Measurements from ENCODE around the gene TUBA3D.
"Not testable (repeated sequence)": the region's sequence is repeated elsewhere in the genome, so short reads cannot be mapped to it uniquely, and the experiment has no call there.

The TUBA3D gene

GRCh38 chr2:131444736-131445514 is 31.0 kb upstream of the TUBA3D start:
- not testable (repeated sequence) for H2AFZ ChIP-seq (ENCODE audit: insufficient read depth, low read length, poor library complexity); H4K12ac ChIP-seq (ENCODE audit: low read depth, low read length); H3K36me3 ChIP-seq (ENCODE audit: control insufficient read depth in 1 of 2, insufficient read depth in 2 of 2, low read length in 2 of 2); H3K9me3 ChIP-seq (ENCODE audit: insufficient read depth, low read depth, low read length); H3K4me3 ChIP-seq (ENCODE audit: low read depth, low read length); H2AK5ac ChIP-seq (ENCODE audit: low read length); H3K14ac ChIP-seq (ENCODE audit: low read length); H4K8ac ChIP-seq (ENCODE audit: low read depth, low read length); H3K4me1 ChIP-seq (ENCODE audit: control insufficient read depth in 1 of 2, insufficient read depth in 2 of 2, low read length in 2 of 2); H2BK5ac ChIP-seq (ENCODE audit: low read depth, low read length, poor library complexity); H3K18ac ChIP-seq (ENCODE audit: low read length); H3K27ac ChIP-seq (ENCODE audit: low read depth, low read length); H3K79me2 ChIP-seq (ENCODE audit: control insufficient read depth, insufficient read depth, low read length, poor library complexity); H2BK12ac ChIP-seq (ENCODE audit: low read length); H3K4ac ChIP-seq (ENCODE audit: low read depth, low read length); H3K23ac ChIP-seq (ENCODE audit: low read length); H3K9ac ChIP-seq (ENCODE audit: low read length); H3K27me3 ChIP-seq (ENCODE audit: insufficient read depth, low read length); H2BK120ac ChIP-seq (ENCODE audit: insufficient read depth, low read length, poor library complexity); H3K4me2 ChIP-seq (ENCODE audit: low read length); H4K91ac ChIP-seq (ENCODE audit: low read depth, low read length); H3K79me1 ChIP-seq (ENCODE audit: low read length)
- peak in 1 of 2 donors; percentile 19 for DNase-seq
- no CpG with 5 or more reads among the region's 90 CpGs for WGBS (ENCODE audit: extremely low coverage, insufficient coverage, insufficient read length)

GRCh38 chr2:131445515-131445797 is 30.5 kb upstream of the TUBA3D start:
- not testable (repeated sequence) for H2AK5ac ChIP-seq (ENCODE audit: low read length); H3K27me3 ChIP-seq (ENCODE audit: insufficient read depth, low read length); H4K12ac ChIP-seq (ENCODE audit: low read depth, low read length); H3K79me2 ChIP-seq (ENCODE audit: control insufficient read depth, insufficient read depth, low read length, poor library complexity); H3K18ac ChIP-seq (ENCODE audit: low read length); H3K27ac ChIP-seq (ENCODE audit: low read depth, low read length); H2AFZ ChIP-seq (ENCODE audit: insufficient read depth, low read length, poor library complexity); H3K23ac ChIP-seq (ENCODE audit: low read length); H2BK120ac ChIP-seq (ENCODE audit: insufficient read depth, low read length, poor library complexity); H4K91ac ChIP-seq (ENCODE audit: low read depth, low read length); H3K9ac ChIP-seq (ENCODE audit: low read length); H4K8ac ChIP-seq (ENCODE audit: low read depth, low read length); H2BK12ac ChIP-seq (ENCODE audit: low read length); H3K4me2 ChIP-seq (ENCODE audit: low read length); H3K4ac ChIP-seq (ENCODE audit: low read depth, low read length); DNase-seq; H3K36me3 ChIP-seq (ENCODE audit: control insufficient read depth in 1 of 2, insufficient read depth in 2 of 2, low read length in 2 of 2); H3K79me1 ChIP-seq (ENCODE audit: low read length); H3K4me3 ChIP-seq (ENCODE audit: low read depth, low read length); H3K14ac ChIP-seq (ENCODE audit: low read length); H3K9me3 ChIP-seq (ENCODE audit: insufficient read depth, low read depth, low read length); H2BK5ac ChIP-seq (ENCODE audit: low read depth, low read length, poor library complexity); H3K4me1 ChIP-seq (ENCODE audit: control insufficient read depth in 1 of 2, insufficient read depth in 2 of 2, low read length in 2 of 2)
- no CpG with 5 or more reads among the region's 21 CpGs for WGBS (ENCODE audit: extremely low coverage, insufficient coverage, insufficient read length)

GRCh38 chr2:131445896-131446295 is 30.0 kb upstream of the TUBA3D start:
- Histone ChIP-seq H3K79me1 (ENCODE audit: low read length) (no peaks in the 10 kb centered on the region), H2AK5ac (ENCODE audit: low read length) (no peak overlapping the region), H3K4ac (ENCODE audit: low read depth, low read length) (no peak overlapping the region), H3K4me1 (ENCODE audit: control insufficient read depth in 1 of 2, insufficient read depth in 2 of 2, low read length in 2 of 2) (no peaks in the 10 kb centered on the region), H3K18ac (ENCODE audit: low read length) (no peak overlapping the region), H2BK12ac (ENCODE audit: low read length) (no peak overlapping the region), H2BK5ac (ENCODE audit: low read depth, low read length, poor library complexity) (no peak overlapping the region), H4K12ac (ENCODE audit: low read depth, low read length) (no peak overlapping the region), H3K79me2 (ENCODE audit: control insufficient read depth, insufficient read depth, low read length, poor library complexity) (no peaks in the 10 kb centered on the region), H3K23ac (ENCODE audit: low read length) (no peak overlapping the region), H3K27ac (ENCODE audit: low read depth, low read length) (no peak overlapping the region), H2AFZ (ENCODE audit: insufficient read depth, low read length, poor library complexity) (no peak overlapping the region), H2BK120ac (ENCODE audit: insufficient read depth, low read length, poor library complexity) (no peak overlapping the region), H3K4me2 (ENCODE audit: low read length) (no peak overlapping the region), H4K8ac (ENCODE audit: low read depth, low read length) (no peak overlapping the region), H3K4me3 (ENCODE audit: low read depth, low read length) (no peak overlapping the region), H3K14ac (ENCODE audit: low read length) (no peak overlapping the region), H3K9ac (ENCODE audit: low read length) (no peak overlapping the region), H3K9me3 (ENCODE audit: insufficient read depth, low read depth, low read length) (no peaks in the 10 kb centered on the region), H3K27me3 (ENCODE audit: insufficient read depth, low read length) (no peaks in the 10 kb centered on the region), H3K36me3 (ENCODE audit: control insufficient read depth in 1 of 2, insufficient read depth in 2 of 2, low read length in 2 of 2) (no peaks in the 10 kb centered on the region), H4K91ac (ENCODE audit: low read depth, low read length) (no peak overlapping the region)
- DNase-seq: no peak
- no CpG with 5 or more reads among the region's 19 CpGs for WGBS (ENCODE audit: extremely low coverage, insufficient coverage, insufficient read length)

GRCh38 chr2:131447981-131448380 is 27.9 kb upstream of the TUBA3D start:
- H3K23ac ChIP-seq (ENCODE audit: low read length); H3K14ac ChIP-seq (ENCODE audit: low read length); H3K36me3 ChIP-seq (ENCODE audit: control insufficient read depth in 1 of 2, insufficient read depth in 2 of 2, low read length in 2 of 2); H3K27ac ChIP-seq (ENCODE audit: low read depth, low read length); DNase-seq; H3K9ac ChIP-seq (ENCODE audit: low read length); H3K9me3 ChIP-seq (ENCODE audit: insufficient read depth, low read depth, low read length); H4K91ac ChIP-seq (ENCODE audit: low read depth, low read length); H3K4me1 ChIP-seq (ENCODE audit: control insufficient read depth in 1 of 2, insufficient read depth in 2 of 2, low read length in 2 of 2); H2BK5ac ChIP-seq (ENCODE audit: low read depth, low read length, poor library complexity); H2BK120ac ChIP-seq (ENCODE audit: insufficient read depth, low read length, poor library complexity); H4K8ac ChIP-seq (ENCODE audit: low read depth, low read length); H3K4me2 ChIP-seq (ENCODE audit: low read length); H3K27me3 ChIP-seq (ENCODE audit: insufficient read depth, low read length); H3K4me3 ChIP-seq (ENCODE audit: low read depth, low read length); H2AK5ac ChIP-seq (ENCODE audit: low read length); H2BK12ac ChIP-seq (ENCODE audit: low read length); H2AFZ ChIP-seq (ENCODE audit: insufficient read depth, low read length, poor library complexity); H3K4ac ChIP-seq (ENCODE audit: low read depth, low read length); H3K79me2 ChIP-seq (ENCODE audit: control insufficient read depth, insufficient read depth, low read length, poor library complexity); H3K79me1 ChIP-seq (ENCODE audit: low read length); H3K18ac ChIP-seq (ENCODE audit: low read length); H4K12ac ChIP-seq (ENCODE audit: low read depth, low read length): not testable (repeated sequence)
- WGBS (ENCODE audit: extremely low coverage, insufficient coverage, insufficient read length): no CpG with 5 or more reads among the region's 9 CpGs
